Measurements from ENCODE around the gene ZNF70.
A peak's percentile ranks its signal among the peaks of the same experiment; 100 is the strongest.

The ZNF70 gene

GRCh38 chr22:23714596-23715578, 36.0 kb downstream of the ZNF70 start:
- DNase-seq: no peak

GRCh38 chr22:23713696-23714595, 37.0 kb downstream of the ZNF70 start:
- DNase-seq: no peak

- DNase-seq: no peak
Measured at GRCh38 chr22:23712256-23712655, 38.7 kb downstream of the ZNF70 start.

GRCh38 chr22:23709107-23709506, 41.8 kb downstream of the ZNF70 start:
- DNase-seq: no peak

- DNase-seq: no peak
Measured at GRCh38 chr22:23708270-23708669, 42.6 kb downstream of the ZNF70 start.

- no peak for DNase-seq
Measured at GRCh38 chr22:23705358-23705757, 45.6 kb downstream of the ZNF70 start.

- DNase-seq: no peak
Measured at GRCh38 chr22:23704829-23705228, 46.1 kb downstream of the ZNF70 start.

GRCh38 chr22:23704062-23704461, 46.9 kb downstream of the ZNF70 start:
- DNase-seq: no peak

- no peak for DNase-seq
Measured at GRCh38 chr22:23700706-23701105, 50.2 kb downstream of the ZNF70 start.

- no peak for DNase-seq
Measured at GRCh38 chr22:23698673-23699235, 52.2 kb downstream of the ZNF70 start.

- no peak for DNase-seq
Measured at GRCh38 chr22:23698094-23698493, 52.8 kb downstream of the ZNF70 start.

- DNase-seq: no peak
Measured at GRCh38 chr22:23697031-23697970, 53.6 kb downstream of the ZNF70 start.

- DNase-seq: peak; percentile 18 to 87
Measured at GRCh38 chr22:23696326-23696851, 54.5 kb downstream of the ZNF70 start.

GRCh38 chr22:23695571-23696325, 55.2 kb downstream of the ZNF70 start:
- no peak for DNase-seq

GRCh38 chr22:23695141-23695540, 55.8 kb downstream of the ZNF70 start:
- DNase-seq: no peak

GRCh38 chr22:23693979-23694680, 56.8 kb downstream of the ZNF70 start:
- no peak for DNase-seq

- DNase-seq: no peak
Measured at GRCh38 chr22:23692598-23693291, 58.2 kb downstream of the ZNF70 start.

- DNase-seq: no peak
Measured at GRCh38 chr22:23691748-23692423, 59.0 kb downstream of the ZNF70 start.

GRCh38 chr22:23690713-23691112, 60.2 kb downstream of the ZNF70 start, which contains the start of gene RGL4:
Gene RGL4, plus strand, starts transcription at chr22:23691013. Its CDS starts 1,018 bp downstream, at chr22:23692031.
- DNase-seq: no peak

Data from bone marrow (tissue), 2 donors.